Measurements from ENCODE around the gene ARHGAP42.

ARHGAP42 gene

DNA sequence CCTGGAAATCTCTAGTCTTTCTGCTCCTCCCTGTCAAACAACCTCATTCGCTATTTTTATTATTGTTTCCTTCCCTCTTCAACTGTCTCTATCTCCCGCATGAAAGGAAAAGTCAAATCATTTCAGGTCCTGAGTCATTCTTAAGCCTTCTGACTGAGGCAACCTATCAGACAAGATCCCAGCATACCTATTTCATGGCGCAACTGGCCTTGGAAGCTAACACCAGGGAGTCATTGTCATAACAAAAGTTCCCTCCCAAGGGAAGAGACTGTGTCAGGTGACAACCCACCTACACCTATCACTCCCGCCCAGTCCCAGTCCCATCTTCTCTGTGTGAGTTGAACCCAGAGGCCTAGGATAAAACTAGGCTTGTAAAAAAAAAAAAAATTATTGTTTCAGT lies 10.2 kb upstream of the ARHGAP42 start:
- no peak overlapping the region for H3K9ac ChIP-seq (ENCODE audit: low read length)
- no peak overlapping the region for H3K4me3 ChIP-seq (ENCODE audit: insufficient read depth, low read length, poor library complexity, severe bottlenecking)
- H3K36me3 ChIP-seq (ENCODE audit: low read length): no peaks in the 10 kb centered on the region
- no peaks in the 10 kb centered on the region for H3F3A ChIP-seq (ENCODE audit: insufficient read depth)
- H3K27ac ChIP-seq (ENCODE audit: low read depth, low read length): no peak overlapping the region
- H3K9me3 ChIP-seq (ENCODE audit: insufficient read depth, low read length): no peaks in the 10 kb centered on the region
- no peaks in the 10 kb centered on the region for H3K9me2 ChIP-seq (replicated peaks; ENCODE audit: insufficient read depth, low read length)
- no peaks in the 10 kb centered on the region for H3K79me2 ChIP-seq (ENCODE audit: insufficient read depth, low read length)
- no peaks in the 10 kb centered on the region for H4K20me1 ChIP-seq (ENCODE audit: low read depth, low read length)
- no peaks in the 10 kb centered on the region for H3K27me3 ChIP-seq (ENCODE audit: low read length)
- no peak overlapping the region for H2AFZ ChIP-seq (ENCODE audit: low read depth, low read length, severe bottlenecking)
- no peak overlapping the region for H3K4me2 ChIP-seq (ENCODE audit: low read depth, low read length, poor library complexity, severe bottlenecking)
- TF ChIP-seq EZH2phosphoT487 (conservative IDR thresholded peaks at IDR 0.05; ENCODE audit: low read length): no peak
- no peak for TF ChIP-seq CTCF (IDR thresholded peaks at IDR 0.05; ENCODE audit: insufficient read depth, low read length, poor library complexity, severe bottlenecking)

- H3F3A ChIP-seq (ENCODE audit: insufficient read depth): no peaks in the 10 kb centered on the region
- H3K9ac ChIP-seq (ENCODE audit: low read length): no peak overlapping the region
- no peaks in the 10 kb centered on the region for H3K36me3 ChIP-seq (ENCODE audit: low read length)
- no peak for TF ChIP-seq EZH2phosphoT487 (conservative IDR thresholded peaks at IDR 0.05; ENCODE audit: low read length)
- no peak for TF ChIP-seq CTCF (IDR thresholded peaks at IDR 0.05; ENCODE audit: insufficient read depth, low read length, poor library complexity, severe bottlenecking)
- no peaks in the 10 kb centered on the region for H3K9me3 ChIP-seq (ENCODE audit: insufficient read depth, low read length)
- H3K27ac ChIP-seq (ENCODE audit: low read depth, low read length): no peak overlapping the region
- no peaks in the 10 kb centered on the region for H4K20me1 ChIP-seq (ENCODE audit: low read depth, low read length)
- no peak overlapping the region for H3K4me3 ChIP-seq (ENCODE audit: insufficient read depth, low read length, poor library complexity, severe bottlenecking)
- no peak overlapping the region for H2AFZ ChIP-seq (ENCODE audit: low read depth, low read length, severe bottlenecking)
- H3K9me2 ChIP-seq (replicated peaks; ENCODE audit: insufficient read depth, low read length): no peaks in the 10 kb centered on the region
- H3K4me2 ChIP-seq (ENCODE audit: low read depth, low read length, poor library complexity, severe bottlenecking): no peak overlapping the region
- no peaks in the 10 kb centered on the region for H3K27me3 ChIP-seq (ENCODE audit: low read length)
- H3K79me2 ChIP-seq (ENCODE audit: insufficient read depth, low read length): no peaks in the 10 kb centered on the region
Measured at GRCh38 chr11:100677796-100678195, 9.3 kb upstream of the ARHGAP42 start.

DNA sequence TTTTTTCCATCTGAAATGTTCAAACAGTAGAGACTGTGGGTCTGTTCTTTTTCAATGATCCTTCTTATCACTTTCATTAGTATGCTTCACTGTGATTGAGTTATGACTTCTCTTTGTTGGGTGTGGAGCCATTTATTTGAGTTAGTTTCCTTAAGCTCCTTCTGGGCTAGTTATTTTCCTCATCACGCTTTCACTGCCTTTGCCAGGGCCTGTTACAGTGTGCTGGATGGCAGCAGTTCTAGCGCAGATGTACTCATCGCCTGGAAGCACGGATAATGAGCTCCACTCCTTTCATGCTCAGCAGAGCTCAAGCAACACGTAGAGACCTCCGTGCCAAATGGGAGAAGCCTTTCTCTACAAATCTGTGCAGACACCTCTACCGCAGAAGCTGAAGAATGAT lies 7.0 kb upstream of the ARHGAP42 start:
- Histone ChIP-seq H3K4me3 (ENCODE audit: insufficient read depth, low read length, poor library complexity, severe bottlenecking) (no peak overlapping the region), H3K79me2 (ENCODE audit: insufficient read depth, low read length) (no peaks in the 10 kb centered on the region), H4K20me1 (ENCODE audit: low read depth, low read length) (no peaks in the 10 kb centered on the region), H3K27ac (ENCODE audit: low read depth, low read length) (no peak overlapping the region), H3K9ac (ENCODE audit: low read length) (no peak overlapping the region), H3K9me2 (replicated peaks; ENCODE audit: insufficient read depth, low read length) (no peaks in the 10 kb centered on the region), H3K9me3 (ENCODE audit: insufficient read depth, low read length) (no peaks in the 10 kb centered on the region), H3F3A (ENCODE audit: insufficient read depth) (no peaks in the 10 kb centered on the region), H3K36me3 (ENCODE audit: low read length) (no peaks in the 10 kb centered on the region), H2AFZ (ENCODE audit: low read depth, low read length, severe bottlenecking) (no peak overlapping the region), H3K4me2 (ENCODE audit: low read depth, low read length, poor library complexity, severe bottlenecking) (no peak overlapping the region), H3K27me3 (ENCODE audit: low read length) (no peaks in the 10 kb centered on the region)
- no peak for TF ChIP-seq EZH2phosphoT487 (conservative IDR thresholded peaks at IDR 0.05; ENCODE audit: low read length)
- TF ChIP-seq CTCF (IDR thresholded peaks at IDR 0.05; ENCODE audit: insufficient read depth, low read length, poor library complexity, severe bottlenecking): no peak

Data from SU-DHL-6 (cell line).